Measurements from ENCODE around the gene PEA15.

DNA sequence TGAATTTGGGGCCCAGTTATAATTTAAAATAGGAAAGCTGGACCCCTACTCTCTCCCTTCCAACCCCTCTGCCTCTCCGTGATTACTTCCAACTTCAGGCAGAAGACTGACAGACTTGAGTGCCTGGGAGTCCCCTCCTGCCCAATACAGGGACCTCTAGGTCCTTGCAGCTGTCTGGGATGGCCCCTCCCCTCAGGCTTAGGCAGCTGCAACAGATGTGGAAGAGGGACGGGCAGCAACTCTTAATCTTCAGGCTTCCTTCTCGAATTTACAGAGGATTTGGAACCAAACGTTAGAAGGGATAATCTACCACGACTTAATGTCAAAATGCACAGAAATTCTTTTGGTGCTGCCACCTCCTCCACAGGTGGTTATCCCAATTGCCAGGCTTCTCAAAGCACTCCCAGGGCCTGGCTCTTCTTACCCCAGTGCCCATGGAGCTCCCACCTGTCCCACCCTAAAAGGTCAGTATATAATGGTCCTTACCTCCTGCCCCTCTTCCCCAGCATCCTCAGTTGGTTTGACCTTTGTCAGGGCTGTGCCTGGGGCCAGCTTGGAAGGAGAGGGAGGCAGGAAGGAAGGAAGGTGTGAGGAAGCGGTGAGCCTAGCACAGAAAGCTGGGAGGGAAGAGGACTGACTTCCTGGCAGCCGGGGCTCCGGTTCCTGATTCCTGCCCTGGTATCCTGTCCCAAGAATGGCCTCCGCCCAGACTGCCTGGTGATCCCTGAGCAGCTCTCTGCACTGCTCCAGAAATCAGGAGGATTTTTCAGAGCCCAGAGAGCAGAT, 2.8 kb downstream of the PEA15 start:
- TF ChIP-seq, protein P1, sequence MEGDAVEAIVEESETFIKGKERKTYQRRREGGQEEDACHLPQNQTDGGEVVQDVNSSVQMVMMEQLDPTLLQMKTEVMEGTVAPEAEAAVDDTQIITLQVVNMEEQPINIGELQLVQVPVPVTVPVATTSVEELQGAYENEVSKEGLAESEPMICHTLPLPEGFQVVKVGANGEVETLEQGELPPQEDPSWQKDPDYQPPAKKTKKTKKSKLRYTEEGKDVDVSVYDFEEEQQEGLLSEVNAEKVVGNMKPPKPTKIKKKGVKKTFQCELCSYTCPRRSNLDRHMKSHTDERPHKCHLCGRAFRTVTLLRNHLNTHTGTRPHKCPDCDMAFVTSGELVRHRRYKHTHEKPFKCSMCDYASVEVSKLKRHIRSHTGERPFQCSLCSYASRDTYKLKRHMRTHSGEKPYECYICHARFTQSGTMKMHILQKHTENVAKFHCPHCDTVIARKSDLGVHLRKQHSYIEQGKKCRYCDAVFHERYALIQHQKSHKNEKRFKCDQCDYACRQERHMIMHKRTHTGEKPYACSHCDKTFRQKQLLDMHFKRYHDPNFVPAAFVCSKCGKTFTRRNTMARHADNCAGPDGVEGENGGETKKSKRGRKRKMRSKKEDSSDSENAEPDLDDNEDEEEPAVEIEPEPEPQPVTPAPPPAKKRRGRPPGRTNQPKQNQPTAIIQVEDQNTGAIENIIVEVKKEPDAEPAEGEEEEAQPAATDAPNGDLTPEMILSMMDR (conservative IDR thresholded peaks at IDR 0.05 in 1 of 2, IDR thresholded peaks at IDR 0.05 in 1 of 2; ENCODE audit: low read depth in 1 of 2, low read length in 2 of 2) = no peak
- no peak for TF ChIP-seq EZH2 (IDR thresholded peaks at IDR 0.05; ENCODE audit: low read length, missing control alignments)
